ENCODE results near the gene CDK5.

- TF ChIP-seq CTCF (IDR thresholded peaks at IDR 0.05) (no peak), POLR2A (IDR thresholded peaks at IDR 0.05) (no peak)
Measured at GRCh38 chr7:151075662-151075971, 17.9 kb upstream of the CDK5 start.

All from prostate gland (tissue), 2 donors.